Glutamatergic neuron (in vitro differentiated cells): ENCODE measurements around the gene LRRK1. TPM values are rescaled to one million over a fixed set of nuclear protein-coding genes. Genes with fewer than 3 reads are reported as not detected.

Experiments used
- DNase-seq: peaks from one replicate; pipeline ENCODE4 v3.0.0; 2022
- H3K27ac Mint-ChIP-seq: one replicate; pipeline ENCODE4 v1.8.0; 2020; ENCODE audit warnings: mild to moderate bottlenecking, mixed read lengths, inconsistent platforms; ENCODE audit not compliant: unreplicated experiment
- H3K27me3 Mint-ChIP-seq: one replicate; pipeline ENCODE4 v1.8.0; 2020; ENCODE audit warnings: mild to moderate bottlenecking, moderate library complexity, mixed read lengths, inconsistent platforms; ENCODE audit not compliant: unreplicated experiment
- H3K36me3 Mint-ChIP-seq: one replicate; pipeline ENCODE4 v1.8.0; 2020; ENCODE audit warnings: mild to moderate bottlenecking, mixed read lengths, inconsistent platforms; ENCODE audit not compliant: unreplicated experiment
- H3K4me1 Mint-ChIP-seq: one replicate; pipeline ENCODE4 v1.8.0; 2020; ENCODE audit warnings: mild to moderate bottlenecking, low read depth, mixed read lengths, inconsistent platforms; ENCODE audit not compliant: unreplicated experiment
- H3K4me3 Mint-ChIP-seq: one replicate; pipeline ENCODE4 v1.8.0; 2020; ENCODE audit warnings: mild to moderate bottlenecking, mixed read lengths, inconsistent platforms; ENCODE audit not compliant: unreplicated experiment
- H3K9me3 Mint-ChIP-seq: one replicate; pipeline ENCODE4 v1.8.0; 2020; ENCODE audit warnings: mild to moderate bottlenecking, moderate library complexity, mixed read lengths, inconsistent platforms; ENCODE audit not compliant: unreplicated experiment
- total RNA-seq: library from RNA; stranded (reverse); fragmentation: NEBNext Ultra II Directional; extraction: Animal tissue kit (Norgen Biotek cat#: 25700); gene quantifications from one replicate; pipeline ENCODE4 v1.2.1, GENCODE V29; 2021; ENCODE audit not compliant: unreplicated experiment
- TF ChIP-seq, protein P1 (sequence below): fragments of 200-600 bp; sonication (generic); IDR thresholded peaks from one replicate; pipeline ENCODE4 v1.5.0; 2021; ENCODE audit not compliant: partially characterized antibody, unreplicated experiment

The LRRK1 gene
- total RNA-seq, 1 donor from 2014 or later: 1.5 TPM

DNA sequence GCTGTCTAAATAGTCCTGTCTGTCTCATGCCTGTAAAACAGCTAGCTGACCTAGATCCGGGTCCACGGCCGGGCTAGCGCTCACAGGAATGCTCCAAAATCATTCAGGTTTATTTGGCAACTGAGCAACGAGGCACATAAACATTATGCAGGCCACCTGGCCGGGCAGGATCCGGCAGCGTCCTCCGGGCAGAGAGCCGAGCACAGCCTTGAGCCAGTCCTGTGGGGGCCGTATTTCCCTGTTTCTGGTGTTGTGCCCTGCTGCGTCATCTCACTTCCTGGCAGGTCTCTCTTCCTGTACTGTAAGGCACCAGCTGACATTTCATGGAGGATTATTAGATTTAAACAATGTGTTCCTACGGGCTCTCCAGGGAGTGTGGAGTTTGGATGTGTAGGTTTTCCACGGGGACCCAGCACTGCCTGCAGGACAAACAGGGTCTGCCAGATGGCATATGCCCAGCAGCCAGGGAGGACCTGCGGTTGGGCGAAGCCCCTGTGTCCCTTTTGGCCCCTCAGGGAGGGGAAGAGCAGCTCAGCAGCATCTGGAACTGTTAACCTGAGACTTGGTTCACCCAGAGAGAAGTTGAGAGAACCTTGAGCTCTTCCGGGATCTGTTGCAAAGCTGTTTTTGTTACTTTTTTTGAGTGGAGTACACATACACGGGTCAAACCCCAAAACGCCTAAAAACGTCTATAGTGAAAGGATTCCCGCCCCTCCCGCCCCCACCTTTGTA, 16.6 kb upstream of the LRRK1 start:
- Mint-ChIP-seq H3K9me3 (no peaks in the 10 kb centered on the region), H3K27me3 (peaks cover 3% of the 10 kb centered on the region), H3K36me3 (peaks cover 5% of the 10 kb centered on the region), H3K4me3 (peak overlapping the region; percentile 46), H3K4me1 (peaks cover 25% of the 10 kb centered on the region), H3K27ac (peak overlapping the region; percentile 75)
- DNase-seq: no peak
- TF ChIP-seq, protein P1, sequence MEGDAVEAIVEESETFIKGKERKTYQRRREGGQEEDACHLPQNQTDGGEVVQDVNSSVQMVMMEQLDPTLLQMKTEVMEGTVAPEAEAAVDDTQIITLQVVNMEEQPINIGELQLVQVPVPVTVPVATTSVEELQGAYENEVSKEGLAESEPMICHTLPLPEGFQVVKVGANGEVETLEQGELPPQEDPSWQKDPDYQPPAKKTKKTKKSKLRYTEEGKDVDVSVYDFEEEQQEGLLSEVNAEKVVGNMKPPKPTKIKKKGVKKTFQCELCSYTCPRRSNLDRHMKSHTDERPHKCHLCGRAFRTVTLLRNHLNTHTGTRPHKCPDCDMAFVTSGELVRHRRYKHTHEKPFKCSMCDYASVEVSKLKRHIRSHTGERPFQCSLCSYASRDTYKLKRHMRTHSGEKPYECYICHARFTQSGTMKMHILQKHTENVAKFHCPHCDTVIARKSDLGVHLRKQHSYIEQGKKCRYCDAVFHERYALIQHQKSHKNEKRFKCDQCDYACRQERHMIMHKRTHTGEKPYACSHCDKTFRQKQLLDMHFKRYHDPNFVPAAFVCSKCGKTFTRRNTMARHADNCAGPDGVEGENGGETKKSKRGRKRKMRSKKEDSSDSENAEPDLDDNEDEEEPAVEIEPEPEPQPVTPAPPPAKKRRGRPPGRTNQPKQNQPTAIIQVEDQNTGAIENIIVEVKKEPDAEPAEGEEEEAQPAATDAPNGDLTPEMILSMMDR: no peak

DNA sequence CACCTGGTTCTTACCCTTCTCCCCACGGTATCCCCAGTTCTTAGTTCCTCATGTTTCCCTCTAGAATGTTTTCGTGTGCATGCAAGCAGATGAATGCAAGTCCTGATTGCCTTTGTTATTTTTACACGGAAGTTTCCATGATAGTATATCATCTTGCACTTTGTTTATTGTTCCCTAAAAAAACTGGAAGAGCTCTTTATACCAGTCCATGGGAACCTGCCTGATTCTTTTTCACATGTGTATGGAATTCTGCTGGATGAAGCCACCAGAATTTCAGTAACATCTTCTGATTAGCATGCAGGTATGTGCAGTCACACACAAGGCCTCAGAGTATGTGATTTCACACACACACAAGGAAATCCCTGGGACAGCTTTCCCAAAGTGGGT, 16.0 kb upstream of the LRRK1 start:
- peak overlapping the region; percentile 60 for H3K27ac Mint-ChIP-seq
- H3K9me3 Mint-ChIP-seq: no peaks in the 10 kb centered on the region

DNA sequence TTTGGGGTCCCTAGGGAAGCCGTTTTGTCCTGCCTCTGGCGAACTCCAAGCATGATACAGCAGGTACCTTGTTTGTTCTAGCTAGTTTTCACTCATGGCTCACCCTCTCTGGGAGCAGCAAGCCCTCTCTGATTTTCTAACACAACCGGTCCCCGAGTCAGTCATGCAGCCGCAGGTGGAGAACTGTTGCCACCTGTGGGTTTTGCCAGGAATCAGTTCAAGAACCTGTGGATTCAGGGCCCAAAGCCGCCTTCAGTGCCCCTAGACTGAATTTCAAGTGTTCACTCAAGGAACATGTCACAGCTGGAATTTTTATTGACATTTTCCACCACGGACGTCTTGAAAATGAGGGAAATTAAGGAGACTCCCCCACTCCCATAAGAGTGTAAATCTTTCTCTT, 13.3 kb upstream of the LRRK1 start:
- no peak overlapping the region for H3K4me3 Mint-ChIP-seq
- peaks cover 27% of the 10 kb centered on the region for H3K4me1 Mint-ChIP-seq
- no peaks in the 10 kb centered on the region for H3K9me3 Mint-ChIP-seq
- H3K27me3 Mint-ChIP-seq: peaks cover 5% of the 10 kb centered on the region
- TF ChIP-seq, protein P1: no peak
- peaks cover 5% of the 10 kb centered on the region for H3K36me3 Mint-ChIP-seq
- no peak overlapping the region for H3K27ac Mint-ChIP-seq
- no peak for DNase-seq

More for the DNA sequence above, 16.0 kb upstream of the LRRK1 start:
- H3K4me1 Mint-ChIP-seq: peaks cover 25% of the 10 kb centered on the region
- H3K27me3 Mint-ChIP-seq: peaks cover 3% of the 10 kb centered on the region
- peak overlapping the region; percentile 55 for H3K4me3 Mint-ChIP-seq
- TF ChIP-seq, protein P1: no peak
- no peak for DNase-seq
- H3K36me3 Mint-ChIP-seq: peaks cover 5% of the 10 kb centered on the region

DNA sequence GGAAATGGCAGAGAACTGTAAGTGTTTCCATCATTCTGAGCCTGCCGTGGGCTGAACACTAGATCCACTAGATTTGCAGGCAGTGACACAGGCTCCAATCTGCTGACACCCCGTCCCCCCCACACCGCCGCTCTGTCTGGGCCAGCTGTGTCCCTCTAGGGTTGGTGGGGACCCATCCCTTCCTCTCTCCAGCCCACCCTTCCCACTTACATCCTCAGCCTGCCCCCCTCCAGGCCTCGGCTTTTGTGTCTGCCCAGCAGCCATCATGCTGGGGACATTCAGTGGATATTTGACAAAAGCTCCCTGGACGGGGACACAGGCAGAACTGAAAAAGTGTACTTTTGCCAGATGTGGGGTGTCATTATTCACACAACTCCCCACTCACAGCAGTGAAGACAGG, 10.7 kb upstream of the LRRK1 start:
- Mint-ChIP-seq H3K4me1 (peaks cover 4% of the 10 kb centered on the region), H3K9me3 (no peaks in the 10 kb centered on the region), H3K27ac (no peak overlapping the region), H3K4me3 (no peak overlapping the region), H3K36me3 (peaks cover 7% of the 10 kb centered on the region), H3K27me3 (peaks cover 1% of the 10 kb centered on the region)
- no peak for DNase-seq
- TF ChIP-seq, protein P1: no peak

DNA sequence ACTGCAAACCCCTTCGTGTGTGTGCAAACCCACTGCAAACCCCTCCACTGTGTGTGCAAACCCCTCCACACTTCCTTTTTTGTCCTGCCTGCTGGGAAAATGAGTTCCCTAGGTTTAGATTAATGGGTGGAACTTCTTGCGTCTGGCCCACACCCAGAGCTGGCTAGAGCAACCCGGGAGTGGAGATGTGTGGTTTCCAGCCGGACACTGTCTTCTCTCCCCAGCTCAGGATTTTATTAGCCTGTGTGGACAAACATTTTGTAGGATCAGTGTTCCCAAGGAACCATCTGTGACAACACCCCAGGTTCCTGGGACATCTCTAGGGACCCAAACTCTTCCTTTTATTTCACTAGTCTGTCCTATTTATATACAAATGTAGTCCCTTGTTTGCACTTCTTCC, 9.6 kb upstream of the LRRK1 start:
- H3K27ac Mint-ChIP-seq: no peak overlapping the region
- DNase-seq: no peak
- H3K4me1 Mint-ChIP-seq: peaks cover 9% of the 10 kb centered on the region
- H3K27me3 Mint-ChIP-seq: peaks cover 4% of the 10 kb centered on the region
- peaks cover 10% of the 10 kb centered on the region for H3K36me3 Mint-ChIP-seq
- H3K9me3 Mint-ChIP-seq: no peaks in the 10 kb centered on the region
- no peak overlapping the region for H3K4me3 Mint-ChIP-seq
- TF ChIP-seq, protein P1: no peak
